Fibroblast of mammary gland (primary cell): ENCODE measurements around the gene PIEZO2.

Experiments
- DNase-seq: peaks from one replicate; pipeline ENCODE4 v3.0.0-alpha.2; 2010; ENCODE audit warnings: low read depth
- H3K4me3 ChIP-seq: 2 replicates; pipeline ENCODE4 v1.5.1; 2011; ENCODE audit warnings: low read depth, mild to moderate bottlenecking, low read length, moderate library complexity; ENCODE audit not compliant: control insufficient read depth
- CTCF ChIP-seq: conservative IDR thresholded peaks from 2 replicates; pipeline ENCODE4 v1.5.1; 2011; ENCODE audit warnings: low read depth, low read length, inconsistent platforms; ENCODE audit not compliant: control insufficient read depth, insufficient read depth

The PIEZO2 gene

GRCh38 chr18:10805587-10806118, 343.7 kb downstream of the PIEZO2 start:
- no peak for TF ChIP-seq CTCF
- no peak for DNase-seq
- H3K4me3 ChIP-seq, result no peak overlapping the region

GRCh38 chr18:10804126-10804525, 345.2 kb downstream of the PIEZO2 start:
- no peak for DNase-seq
- no peak for TF ChIP-seq CTCF
- no peak overlapping the region for H3K4me3 ChIP-seq

GRCh38 chr18:10798727-10799550, 350.4 kb downstream of the PIEZO2 start:
- TF ChIP-seq CTCF, result no peak
- DNase-seq, result peak; percentile 4
- H3K4me3 ChIP-seq, result no peak overlapping the region

- TF ChIP-seq CTCF, result no peak
Measured at GRCh38 chr18:10797896-10798295, 351.5 kb downstream of the PIEZO2 start.

GRCh38 chr18:10794771-10795170, 354.6 kb downstream of the PIEZO2 start:
- TF ChIP-seq CTCF, result no peak
- no peak overlapping the region for H3K4me3 ChIP-seq
- no peak for DNase-seq

More at GRCh38 chr18:10797896-10798295, 351.5 kb downstream of the PIEZO2 start:
- no peak overlapping the region for H3K4me3 ChIP-seq
- no peak for DNase-seq

GRCh38 chr18:10793730-10794370, 355.5 kb downstream of the PIEZO2 start:
- H3K4me3 ChIP-seq, result no peak overlapping the region
- TF ChIP-seq CTCF, result no peak
- DNase-seq, result no peak
